HEK293 (cell line): ENCODE measurements around the gene TIMM17B.

Experiments used
- ZNF629 ChIP-seq: fragments of 450-650 bp; formaldehyde crosslinking; IDR thresholded peaks from 2 replicates; pipeline ENCODE4 v1.5.1; 2017; ENCODE audit warnings: missing biosample characterization, missing genetic modification characterization
- TF ChIP-seq, protein P1 (sequence below): fragments of 450-650 bp; formaldehyde crosslinking; IDR thresholded peaks from 2 replicates; pipeline ENCODE4 v1.5.1; 2016; ENCODE audit warnings: missing biosample characterization, missing genetic modification characterization
- TF ChIP-seq, protein P2 (sequence below): fragments of 450-650 bp; formaldehyde crosslinking; IDR thresholded peaks from 2 replicates; pipeline ENCODE4 v1.5.1; 2016; ENCODE audit warnings: missing biosample characterization, missing genetic modification characterization
- TF ChIP-seq, protein P3 (sequence below): fragments of 450-650 bp; formaldehyde crosslinking; IDR thresholded peaks from 2 replicates; pipeline ENCODE4 v1.5.1; 2016; ENCODE audit warnings: missing biosample characterization, missing genetic modification characterization

DNA sequence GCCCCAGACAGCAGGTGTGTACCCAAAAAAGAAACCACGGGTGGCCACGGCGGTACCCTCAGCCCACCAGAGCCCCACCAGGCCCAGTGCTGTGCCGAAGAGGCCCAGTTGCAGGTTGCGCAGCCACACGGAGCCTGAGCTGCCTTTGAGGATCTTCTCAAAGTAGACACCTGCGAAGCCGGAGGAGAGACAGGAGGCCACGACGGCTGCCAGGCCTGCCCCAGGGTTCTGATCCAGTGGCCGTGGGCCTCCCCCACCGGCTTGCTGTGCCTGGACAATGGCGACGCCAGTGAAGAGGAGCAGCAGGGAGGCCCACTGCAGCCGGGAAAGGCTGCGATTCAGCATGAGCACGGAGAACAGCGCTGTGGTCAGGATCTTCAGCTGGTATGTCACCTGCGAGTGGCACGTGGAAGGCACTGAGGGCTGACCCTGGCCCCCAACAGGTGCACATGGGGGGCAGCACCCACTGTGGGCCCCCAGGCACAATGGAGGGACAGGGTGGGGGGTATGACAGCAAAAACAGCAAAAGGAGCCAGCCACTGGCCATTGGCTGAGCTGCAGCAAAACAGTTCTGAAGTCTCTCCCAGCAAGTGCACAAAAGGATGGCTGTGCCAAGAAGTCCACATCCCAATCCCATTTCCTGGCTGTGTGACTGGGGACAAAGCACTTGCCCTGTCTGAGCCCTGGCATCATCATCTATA lies 7.7 kb upstream of the TIMM17B start:
- TF ChIP-seq, protein P1, sequence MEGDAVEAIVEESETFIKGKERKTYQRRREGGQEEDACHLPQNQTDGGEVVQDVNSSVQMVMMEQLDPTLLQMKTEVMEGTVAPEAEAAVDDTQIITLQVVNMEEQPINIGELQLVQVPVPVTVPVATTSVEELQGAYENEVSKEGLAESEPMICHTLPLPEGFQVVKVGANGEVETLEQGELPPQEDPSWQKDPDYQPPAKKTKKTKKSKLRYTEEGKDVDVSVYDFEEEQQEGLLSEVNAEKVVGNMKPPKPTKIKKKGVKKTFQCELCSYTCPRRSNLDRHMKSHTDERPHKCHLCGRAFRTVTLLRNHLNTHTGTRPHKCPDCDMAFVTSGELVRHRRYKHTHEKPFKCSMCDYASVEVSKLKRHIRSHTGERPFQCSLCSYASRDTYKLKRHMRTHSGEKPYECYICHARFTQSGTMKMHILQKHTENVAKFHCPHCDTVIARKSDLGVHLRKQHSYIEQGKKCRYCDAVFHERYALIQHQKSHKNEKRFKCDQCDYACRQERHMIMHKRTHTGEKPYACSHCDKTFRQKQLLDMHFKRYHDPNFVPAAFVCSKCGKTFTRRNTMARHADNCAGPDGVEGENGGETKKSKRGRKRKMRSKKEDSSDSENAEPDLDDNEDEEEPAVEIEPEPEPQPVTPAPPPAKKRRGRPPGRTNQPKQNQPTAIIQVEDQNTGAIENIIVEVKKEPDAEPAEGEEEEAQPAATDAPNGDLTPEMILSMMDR (tag by site-specific recombination): no peak
- no peak for TF ChIP-seq ZNF629 (tag by site-specific recombination)
- TF ChIP-seq, protein P2, sequence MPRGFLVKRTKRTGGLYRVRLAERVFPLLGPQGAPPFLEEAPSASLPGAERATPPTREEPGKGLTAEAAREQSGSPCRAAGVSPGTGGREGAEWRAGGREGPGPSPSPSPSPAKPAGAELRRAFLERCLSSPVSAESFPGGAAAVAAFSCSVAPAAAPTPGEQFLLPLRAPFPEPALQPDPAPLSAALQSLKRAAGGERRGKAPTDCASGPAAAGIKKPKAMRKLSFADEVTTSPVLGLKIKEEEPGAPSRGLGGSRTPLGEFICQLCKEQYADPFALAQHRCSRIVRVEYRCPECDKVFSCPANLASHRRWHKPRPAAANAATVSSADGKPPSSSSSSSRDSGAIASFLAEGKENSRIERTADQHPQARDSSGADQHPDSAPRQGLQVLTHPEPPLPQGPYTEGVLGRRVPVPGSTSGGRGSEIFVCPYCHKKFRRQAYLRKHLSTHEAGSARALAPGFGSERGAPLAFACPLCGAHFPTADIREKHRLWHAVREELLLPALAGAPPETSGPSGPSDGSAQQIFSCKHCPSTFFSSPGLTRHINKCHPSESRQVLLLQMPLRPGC (tag by site-specific recombination): no peak
- TF ChIP-seq, protein P3, sequence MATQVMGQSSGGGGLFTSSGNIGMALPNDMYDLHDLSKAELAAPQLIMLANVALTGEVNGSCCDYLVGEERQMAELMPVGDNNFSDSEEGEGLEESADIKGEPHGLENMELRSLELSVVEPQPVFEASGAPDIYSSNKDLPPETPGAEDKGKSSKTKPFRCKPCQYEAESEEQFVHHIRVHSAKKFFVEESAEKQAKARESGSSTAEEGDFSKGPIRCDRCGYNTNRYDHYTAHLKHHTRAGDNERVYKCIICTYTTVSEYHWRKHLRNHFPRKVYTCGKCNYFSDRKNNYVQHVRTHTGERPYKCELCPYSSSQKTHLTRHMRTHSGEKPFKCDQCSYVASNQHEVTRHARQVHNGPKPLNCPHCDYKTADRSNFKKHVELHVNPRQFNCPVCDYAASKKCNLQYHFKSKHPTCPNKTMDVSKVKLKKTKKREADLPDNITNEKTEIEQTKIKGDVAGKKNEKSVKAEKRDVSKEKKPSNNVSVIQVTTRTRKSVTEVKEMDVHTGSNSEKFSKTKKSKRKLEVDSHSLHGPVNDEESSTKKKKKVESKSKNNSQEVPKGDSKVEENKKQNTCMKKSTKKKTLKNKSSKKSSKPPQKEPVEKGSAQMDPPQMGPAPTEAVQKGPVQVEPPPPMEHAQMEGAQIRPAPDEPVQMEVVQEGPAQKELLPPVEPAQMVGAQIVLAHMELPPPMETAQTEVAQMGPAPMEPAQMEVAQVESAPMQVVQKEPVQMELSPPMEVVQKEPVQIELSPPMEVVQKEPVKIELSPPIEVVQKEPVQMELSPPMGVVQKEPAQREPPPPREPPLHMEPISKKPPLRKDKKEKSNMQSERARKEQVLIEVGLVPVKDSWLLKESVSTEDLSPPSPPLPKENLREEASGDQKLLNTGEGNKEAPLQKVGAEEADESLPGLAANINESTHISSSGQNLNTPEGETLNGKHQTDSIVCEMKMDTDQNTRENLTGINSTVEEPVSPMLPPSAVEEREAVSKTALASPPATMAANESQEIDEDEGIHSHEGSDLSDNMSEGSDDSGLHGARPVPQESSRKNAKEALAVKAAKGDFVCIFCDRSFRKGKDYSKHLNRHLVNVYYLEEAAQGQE (tag by site-specific recombination): no peak
